Stimulated activated CD8-positive, alpha-beta memory T cell treated with anti-CD3 and anti-CD28 coated beads, Interleukin-7, amount 100 ng/mL, for 1 hour (primary cell): Measurements from ENCODE around the gene RALGDS.

Source experiments
- DNase-seq, 2 donors: peaks; one replicate each; pipeline ENCODE4 v3.0.0-alpha.2; 2020; ENCODE audit warnings: low read depth in 2 of 2

The RALGDS gene

DNA sequence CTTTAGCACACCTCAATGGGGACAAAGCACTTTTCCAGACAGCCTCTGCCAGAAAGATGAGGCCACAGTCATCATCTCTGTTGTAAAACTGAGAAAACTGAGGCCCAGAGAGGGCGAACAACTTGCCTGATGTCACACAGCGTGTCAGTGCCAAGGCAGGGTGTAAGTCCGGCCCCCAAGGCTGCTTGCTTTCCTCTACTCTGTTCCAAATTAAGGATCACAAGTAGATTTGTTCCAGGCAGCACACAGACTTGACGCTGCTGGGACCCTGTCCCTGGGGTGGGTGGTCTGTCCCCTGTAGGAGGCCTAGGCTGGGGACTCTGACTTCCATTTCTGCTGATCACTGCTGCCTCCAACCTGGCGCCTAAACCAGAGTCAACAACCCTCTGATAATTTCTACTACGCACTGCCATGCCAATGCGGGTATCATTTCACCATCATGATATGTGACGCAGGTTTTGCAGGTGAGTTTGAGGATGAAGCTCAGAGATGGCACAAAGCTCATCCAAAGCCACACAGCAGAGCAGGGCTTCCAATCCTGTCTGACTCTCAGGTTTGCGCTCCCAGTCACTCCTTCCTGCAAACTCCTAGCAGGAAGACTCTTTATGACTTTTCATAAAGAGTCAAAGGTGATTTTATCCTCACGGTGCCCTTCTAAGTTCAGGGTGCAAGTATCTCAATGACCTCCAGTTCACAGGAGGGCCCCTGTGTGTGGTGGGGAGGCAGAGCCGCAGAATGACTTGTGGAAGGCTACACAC lies 13.5 kb upstream of the RALGDS start:
- no peak for DNase-seq

DNA sequence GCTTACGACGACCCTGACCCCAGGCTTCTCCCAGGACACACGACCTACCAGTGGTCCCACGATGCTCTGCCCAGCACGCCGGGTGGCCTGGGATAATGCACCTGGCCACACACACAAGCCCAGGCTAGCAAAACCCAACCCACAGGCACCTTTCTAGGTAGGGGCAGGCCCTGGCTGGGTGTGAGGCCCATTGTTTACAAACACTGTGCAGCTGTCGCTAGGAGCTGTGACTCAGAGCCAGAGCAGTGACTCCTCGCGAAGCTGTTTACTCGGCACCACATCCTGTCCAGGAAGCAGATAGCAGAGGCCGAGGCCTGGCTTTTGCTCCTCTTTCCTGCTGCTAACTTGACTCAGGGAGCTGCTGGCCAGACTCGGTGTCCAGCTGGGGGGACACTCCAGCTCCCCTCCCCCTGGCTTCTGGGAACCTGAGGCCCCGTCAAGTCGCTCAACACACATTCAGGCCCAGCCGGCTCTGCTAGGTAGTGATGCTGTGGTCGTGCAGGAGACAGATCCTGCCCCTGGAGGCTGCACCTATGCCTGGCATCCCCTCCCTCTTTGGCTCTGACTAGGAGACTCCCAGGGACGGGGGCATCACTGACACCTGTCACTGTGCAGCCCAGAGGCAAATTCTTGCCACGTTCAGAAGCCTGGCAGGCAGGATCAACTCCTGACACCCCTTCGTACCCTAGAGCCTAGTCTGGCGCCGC lies 12.8 kb upstream of the RALGDS start:
- DNase-seq = peak; percentile 72 to 73

DNA sequence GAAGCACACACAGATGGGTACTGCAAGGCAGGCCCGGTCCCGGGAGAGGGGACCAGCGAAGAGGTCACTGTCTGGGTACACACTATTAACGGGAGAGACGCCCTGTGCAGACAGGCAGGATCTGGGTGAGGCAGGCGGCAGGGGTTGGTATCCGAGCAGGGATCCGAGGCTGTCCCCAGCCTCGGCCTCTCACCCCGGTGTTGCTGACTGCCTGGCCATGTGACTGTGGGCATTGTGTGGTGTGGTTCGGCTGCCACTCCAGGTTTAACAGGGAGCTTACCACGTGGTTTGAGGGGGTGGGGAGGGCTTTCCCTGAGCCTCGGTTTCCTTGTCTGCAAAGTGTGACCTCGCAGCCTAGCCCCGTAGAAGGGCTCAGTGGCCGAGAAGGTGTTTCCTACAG lies 11.1 kb upstream of the RALGDS start:
- no peak for DNase-seq

DNA sequence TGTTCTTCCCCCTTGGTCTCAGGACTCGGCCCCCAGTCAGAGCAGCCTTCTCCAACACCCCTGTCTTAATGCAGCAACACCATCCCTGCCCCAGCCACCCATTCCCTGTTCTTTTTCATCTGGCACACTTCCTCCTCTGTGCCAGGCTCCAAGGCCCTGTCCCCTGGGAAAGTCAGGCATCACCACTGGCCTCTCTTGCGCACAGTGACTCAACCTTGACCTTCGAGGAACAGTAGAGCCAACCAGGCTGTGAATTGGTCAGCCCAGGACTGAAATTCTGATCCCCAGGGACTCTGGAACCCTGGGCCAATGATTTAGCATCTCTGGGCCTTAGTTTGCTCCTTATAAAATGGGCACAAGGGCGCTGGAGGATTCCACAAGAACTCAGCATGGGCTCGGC lies 10.5 kb upstream of the RALGDS start:
- no peak for DNase-seq

DNA sequence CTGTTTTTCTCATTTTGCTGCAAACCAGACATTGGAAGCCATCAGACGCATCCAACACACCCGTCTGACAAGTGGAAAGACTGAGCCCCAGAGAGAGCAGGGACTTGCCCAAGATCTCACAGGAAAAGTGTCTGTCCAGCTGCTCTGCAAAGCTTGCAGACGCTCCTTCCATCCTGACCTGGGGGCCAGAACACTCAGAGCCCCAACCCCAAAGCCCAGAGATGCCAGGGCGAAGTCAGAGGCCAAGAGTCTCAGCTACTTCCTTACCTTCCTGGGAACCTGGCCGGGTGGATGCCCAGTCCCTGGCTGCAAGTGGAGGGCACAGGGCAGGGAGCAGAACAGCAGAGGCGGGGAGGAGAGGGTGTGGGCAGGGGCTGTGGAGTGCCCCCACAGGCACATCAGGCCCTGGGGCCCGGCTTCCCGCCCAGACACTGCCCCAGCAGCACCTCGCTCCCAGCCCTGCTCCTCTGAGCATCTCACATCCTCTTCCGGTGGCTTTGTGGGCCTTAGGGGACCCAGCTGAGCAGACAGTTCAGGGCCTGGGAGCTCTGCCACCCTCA lies 9.7 kb upstream of the RALGDS start:
- no peak for DNase-seq

DNA sequence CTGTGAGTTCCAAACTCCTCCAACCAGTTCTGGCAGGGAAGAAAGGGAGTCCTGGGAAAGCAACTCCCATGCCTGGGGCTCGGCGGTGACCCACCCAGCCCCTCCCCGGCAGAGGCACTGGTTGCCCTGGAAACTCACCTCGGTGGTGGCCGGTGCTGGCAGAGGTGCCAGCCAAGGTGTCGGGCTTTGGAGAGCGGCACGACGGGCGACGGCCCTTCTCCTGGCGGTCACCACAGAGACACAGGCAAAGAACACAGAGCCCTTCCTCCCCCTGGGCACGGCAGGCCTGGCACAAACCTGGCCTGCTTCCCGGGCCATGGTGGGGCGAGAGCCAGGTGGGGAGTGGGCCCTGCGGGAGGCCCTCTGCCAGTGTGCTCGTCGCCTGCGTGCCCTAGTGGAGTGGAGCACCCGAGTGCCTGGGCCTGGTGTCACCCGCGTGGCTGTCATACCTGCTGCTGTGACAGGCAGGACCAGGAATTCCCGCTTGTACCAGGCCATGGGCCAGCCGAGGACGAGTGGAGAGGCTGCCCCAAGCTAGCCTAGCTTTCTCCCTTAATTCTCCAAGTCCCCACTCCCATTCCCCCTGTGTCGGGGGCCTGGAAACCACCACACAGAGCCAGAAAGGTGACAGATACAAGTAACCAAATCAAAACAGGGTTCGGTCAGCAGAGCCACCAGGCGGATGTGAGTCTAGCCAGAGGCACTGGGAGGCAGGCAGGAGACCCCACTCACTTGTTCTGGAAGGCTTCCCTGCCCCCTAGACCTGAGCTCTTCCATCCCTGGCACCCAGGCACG lies 8.2 kb upstream of the RALGDS start:
- no peak for DNase-seq

DNA sequence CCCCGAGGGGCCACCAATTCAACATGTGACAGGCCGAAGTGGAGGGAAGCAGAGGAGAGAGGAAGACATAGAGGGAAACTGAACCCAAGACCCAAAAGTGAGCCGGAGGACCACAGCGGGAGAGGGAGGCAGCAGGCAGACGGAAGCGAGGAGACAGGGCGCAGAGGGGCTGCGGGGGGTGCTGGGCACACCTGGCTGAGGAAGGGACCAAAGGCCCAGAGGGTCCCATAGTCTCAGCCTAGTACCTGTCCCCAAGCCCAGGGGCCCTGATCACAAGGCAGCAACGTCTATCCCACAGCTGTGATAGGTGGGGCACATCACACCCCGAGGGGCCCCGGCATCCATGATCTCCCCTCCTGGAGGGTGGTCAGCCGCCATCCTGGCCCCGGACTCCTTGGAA lies 7.1 kb upstream of the RALGDS start:
- DNase-seq = no peak

DNA sequence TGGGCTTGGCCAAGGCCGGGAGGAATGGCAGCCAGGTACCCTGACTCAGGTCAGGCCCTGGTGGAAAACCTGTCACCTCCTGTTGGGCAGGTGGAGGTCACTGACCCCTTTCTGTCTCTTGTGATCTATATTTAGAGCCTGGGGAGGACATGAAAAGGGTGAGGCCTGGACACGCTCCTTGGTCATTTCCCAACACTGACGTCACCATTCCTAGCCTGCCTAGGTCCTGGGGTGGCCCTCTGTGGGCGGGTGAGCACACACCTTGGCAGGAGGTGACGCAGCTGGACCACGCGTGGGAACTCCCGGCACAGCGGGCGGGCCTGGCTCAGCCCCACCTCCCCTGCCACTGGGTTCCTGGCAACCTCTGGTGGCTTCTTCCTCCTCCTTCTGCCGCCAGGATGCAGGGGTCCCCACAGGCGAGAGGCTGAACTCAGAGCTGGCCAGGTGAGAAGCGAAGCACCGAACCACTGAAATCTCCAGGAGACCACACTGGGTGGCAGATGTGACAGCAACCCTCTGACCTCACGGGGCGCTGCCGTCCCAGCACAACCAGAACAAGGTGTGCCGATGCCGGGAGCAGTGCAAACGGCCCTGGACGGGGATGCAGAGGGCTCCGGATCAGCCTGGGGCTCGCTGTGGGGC lies 6.4 kb upstream of the RALGDS start:
- DNase-seq = no peak

DNA sequence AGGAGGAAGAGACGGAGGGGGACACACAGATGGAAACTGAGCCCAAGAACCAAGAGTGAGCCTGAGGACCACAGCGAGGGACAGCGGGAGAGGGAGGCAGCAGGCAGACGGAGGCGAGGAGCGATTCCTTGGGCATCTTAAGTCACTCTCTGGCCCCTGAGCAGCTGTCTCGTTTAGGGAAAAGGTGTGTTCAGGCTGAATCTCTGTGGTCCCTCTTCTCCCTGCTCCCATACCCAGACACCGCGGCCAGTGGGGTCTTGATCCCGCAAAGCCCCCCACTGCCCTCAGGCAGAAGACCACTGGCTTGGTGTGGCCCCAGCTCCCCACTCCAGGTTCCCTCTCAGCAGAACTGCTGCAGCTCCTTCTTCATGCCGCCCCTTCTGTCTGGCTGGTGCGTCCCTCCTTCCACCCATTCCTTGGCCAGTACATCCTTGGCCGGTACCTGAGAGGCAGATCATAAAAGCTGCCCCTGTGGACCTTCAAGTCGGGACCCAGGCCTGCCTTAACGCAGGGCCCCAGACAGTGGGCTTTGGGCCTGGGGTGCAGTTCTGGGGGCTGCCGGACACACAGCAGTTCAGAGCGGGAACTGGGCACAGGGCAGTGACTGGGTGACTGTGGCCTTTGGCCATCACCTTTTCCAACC lies 5.8 kb upstream of the RALGDS start:
- no peak for DNase-seq

DNA sequence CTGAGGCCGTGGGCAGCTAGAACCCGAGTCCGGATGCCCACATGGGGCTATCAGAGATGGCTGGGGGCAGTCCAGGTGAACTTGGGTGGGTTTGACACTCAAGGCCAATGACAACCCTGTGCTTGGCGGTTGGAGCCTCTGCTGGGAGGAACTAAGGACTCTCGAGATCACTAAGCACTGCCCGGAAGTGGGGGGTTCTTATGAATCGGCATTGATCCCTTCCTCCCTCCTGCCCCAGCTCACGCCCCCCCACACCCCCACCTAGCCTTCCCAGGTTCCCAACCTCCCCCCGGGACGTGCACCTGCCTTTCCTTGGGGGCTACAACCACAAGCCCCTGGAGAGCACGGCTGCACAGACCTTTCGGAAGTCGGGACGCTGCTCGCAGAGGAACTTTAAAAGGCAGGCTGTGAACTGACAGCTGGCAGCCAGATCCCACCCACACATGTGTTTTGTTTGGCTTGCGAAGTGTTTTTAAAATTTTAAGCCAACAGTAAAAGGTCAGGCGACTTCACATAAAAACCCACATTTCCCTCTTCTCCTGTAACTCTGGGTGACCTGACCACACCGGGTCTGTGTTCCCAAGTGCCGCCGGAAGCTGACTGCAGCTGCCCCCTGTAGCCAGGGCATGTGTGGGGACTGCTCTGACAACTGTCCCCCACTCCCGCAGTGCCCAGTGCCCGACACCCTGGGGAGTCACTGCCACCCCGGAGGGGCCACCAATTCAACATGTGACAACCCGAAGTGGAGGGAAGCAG lies 5.1 kb upstream of the RALGDS start:
- DNase-seq = no peak

DNA sequence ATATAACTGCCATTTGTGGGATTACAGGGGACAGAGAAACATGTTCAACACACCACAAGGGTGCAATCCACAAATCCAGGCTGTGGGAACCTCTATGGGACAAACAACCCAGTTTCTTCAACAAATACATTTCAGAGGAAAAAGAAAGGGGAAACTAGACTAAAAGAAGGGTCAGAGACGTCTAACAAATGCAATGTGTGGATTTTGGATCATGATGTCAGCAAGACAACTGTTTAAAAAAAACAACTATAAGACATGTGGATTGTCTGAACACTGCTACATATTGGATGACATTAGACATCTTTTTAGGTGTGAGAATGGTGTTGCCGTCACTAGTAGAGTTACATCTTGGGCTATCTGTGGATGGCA lies 3.9 kb upstream of the RALGDS start:
- DNase-seq = no peak

DNA sequence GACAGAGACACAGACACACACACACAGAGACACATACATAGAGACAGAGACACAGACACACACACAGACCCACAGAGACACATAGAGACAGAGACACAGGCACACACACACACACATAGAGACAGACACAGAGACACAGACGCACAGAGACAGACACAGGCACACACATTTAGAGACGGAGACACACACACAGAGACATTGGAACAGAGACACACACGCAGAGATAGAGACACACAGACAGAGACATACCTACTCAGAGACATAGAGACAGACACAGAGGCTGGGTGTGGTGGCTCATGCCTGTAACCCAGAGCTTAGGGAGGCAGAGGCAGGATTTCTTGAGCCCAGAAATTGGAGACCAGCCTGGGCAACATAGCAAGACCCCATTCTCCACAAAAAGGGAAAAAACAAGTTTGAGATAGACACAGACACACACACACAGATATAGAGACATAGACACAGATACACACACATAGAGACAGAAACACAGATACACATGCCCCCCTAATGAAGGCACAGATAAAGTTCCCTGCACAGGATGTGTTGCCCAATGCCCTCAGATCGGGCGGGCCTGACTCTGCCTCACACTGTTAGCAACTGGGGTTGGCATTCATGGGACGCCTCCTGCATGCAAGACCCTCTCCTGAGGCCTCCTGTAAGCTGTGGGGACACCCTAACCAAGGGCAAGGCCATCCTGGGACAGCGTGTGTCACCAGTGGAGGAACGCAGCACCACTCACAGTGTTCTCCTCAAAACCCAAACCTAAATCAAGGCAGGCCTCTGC lies 3.3 kb upstream of the RALGDS start:
- DNase-seq = no peak

DNA sequence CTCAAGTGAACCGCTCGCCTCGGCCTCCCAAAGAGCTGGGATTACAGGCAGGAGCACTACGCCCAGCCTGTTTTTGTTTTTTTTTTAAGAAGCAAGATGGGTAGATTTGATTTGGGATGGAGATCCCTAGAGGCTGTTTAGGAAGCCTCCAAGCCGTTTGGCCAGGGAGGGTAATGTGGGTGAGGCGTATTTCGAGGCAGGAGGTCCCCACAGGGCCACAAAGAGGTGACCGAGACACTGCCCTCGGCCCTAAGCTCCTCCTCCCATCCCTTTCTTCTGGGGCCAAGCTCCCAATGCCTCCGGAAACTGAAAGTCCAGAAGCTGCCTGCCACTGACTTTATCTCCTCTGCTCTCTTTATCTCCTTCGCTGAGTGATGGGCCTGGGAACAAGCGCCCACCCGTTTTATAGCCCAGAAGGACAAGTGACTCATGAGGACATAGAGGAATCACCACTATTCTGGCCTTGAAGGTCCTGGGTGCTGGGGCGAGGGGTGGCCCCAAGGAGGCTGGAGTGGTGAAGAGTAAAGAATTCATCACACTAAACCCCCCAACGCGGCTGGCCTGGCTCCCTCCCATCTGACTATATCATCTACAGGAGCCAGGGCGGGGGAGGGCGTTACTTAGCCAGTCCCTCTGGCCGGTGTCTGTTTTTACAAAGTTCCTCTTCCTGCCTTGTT lies 2.0 kb upstream of the RALGDS start:
- DNase-seq = no peak

DNA sequence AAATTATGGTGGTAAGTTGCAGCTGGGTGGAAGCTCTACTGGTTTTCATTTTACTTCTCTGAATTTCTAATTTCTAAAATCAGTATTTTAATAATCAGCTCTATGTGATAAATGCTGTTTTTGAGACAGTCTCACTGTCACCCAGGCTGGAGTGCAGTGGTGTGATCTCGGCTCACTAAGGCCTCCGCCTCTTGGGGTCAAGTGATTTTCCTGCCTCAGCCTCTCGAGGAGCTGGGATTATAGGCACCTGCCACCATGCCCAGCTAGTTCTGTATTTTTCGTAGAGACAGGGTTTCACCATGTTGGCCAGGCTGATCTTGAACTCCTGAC lies 1.5 kb upstream of the RALGDS start:
- DNase-seq = no peak

DNA sequence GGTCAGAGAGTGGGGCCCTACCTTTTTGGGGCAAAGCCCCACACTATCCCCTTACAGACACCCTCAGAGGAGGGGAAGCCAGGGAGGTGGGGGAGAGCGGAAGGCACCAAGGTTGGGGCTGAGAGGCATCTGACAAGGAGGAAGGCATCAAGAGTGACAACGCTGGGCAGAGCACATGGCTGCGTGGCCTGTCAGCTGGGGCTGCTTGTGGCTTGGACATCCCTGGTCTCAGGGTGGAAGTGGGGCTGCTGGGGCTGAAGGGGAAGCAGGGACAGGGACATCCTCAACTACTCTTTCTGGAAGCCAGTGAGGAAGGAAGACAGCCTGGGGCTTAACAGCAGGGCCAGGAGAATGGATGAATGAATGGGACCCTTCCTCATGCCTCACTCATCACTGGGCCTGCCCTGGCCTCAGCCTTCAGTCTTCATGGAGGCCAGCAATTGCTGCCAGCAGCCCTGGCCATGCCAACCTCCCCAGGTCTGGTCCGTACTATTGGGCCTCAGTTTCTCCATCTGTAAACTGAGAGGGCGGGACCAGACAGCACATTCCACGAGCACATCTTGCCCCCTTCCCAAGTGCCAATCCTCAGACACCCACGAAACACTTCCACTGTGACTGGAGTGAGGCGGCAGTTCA lies 993 bp upstream of the RALGDS start:
- DNase-seq = no peak

DNA sequence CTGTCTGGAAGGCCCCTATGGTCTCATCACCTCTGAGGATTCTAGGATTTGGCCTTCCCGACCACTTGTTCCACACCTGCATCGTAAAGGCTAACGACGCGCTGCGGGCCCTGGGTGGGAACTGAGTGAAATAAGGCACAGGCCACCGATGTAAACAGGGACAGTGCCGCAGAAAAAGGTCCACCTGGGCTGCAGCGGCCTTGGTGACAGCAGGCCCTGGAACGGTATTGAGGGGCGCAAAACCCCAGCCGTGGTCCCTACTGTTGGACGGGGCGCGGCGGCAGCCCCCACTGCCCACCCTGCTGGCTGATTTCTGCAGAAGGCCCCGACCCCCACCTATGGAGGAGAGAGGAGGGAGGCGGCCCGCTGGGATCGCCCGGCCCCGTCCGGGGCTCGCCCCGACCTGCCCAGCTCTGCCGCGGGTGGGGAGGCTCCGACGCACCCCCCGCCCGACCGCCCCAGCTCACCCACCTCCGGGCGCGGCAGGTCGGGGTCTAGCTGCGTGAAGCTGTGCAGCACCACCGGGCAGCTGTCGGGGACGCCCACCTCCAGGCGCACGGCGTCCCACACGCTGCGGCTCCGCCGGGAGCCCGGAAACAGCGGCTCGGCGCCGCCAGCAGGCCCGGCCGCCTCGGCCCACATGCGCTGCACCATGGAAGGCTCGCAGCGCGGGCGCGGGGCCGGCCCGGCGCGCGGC lies 391 bp downstream of the RALGDS start:
- DNase-seq = no peak

DNA sequence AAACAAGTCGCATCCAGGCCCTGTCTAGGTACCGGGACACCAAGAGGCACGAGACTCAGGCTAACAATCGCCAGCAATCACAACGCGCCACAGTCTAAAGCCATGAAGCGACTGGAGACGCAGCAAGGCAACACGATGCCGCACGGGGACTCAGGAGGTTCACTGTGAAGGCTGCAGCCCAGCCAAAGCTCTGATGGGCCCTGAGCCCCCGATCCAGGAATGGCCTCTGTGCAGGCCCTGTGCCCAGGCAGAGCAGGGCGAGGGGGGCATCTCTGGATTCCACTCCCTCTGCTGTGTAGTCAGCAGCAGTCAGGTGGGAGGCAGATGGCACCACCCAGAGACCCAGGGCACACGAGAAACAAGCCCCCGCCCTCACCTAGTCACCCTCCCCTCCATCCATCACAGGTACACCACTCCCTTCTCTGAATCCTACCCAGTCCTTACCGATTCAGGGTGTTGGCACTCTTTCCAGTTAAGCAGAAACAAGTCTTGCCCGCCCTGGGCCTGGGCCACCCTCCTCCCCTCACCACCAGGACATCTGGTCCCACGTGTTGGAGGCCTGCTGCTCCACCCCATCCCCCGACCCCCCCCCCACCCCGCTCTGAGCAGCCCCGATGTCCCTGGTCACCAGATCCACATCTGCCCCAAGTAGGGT lies 1.1 kb downstream of the RALGDS start:
- DNase-seq = no peak
